Limb (tissue), 2 donors: Measurements from ENCODE around the gene TMOD1.
"Not testable (repeated sequence)": the region's sequence is repeated elsewhere in the genome, so short reads cannot be mapped to it uniquely, and the experiment has no call there.

Experiments
- DNase-seq, 2 donors: peaks; one replicate each; pipeline ENCODE4 v3.0.0-alpha.2; 2016; ENCODE audit errors: extremely low spot score in 2 of 2

TMOD1 gene

DNA sequence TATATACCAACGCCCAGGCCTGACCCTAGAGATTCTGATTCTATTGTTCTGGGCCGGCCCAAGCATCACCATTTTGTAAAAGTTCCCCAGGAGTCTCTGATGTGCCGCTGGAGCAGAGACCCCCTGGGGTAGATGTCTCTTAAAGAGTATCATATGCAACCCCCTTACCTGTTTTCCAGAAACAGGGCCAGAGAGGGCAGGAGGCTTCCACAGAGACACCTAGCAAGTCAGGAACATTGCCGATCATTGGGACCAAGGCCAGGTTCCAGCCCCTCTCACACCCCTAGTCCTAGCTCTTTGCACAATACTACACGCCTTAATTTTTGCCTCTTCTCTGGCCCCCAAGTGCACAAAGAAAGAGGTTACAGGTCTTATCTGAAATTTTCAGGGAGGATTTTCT lies 63.8 kb downstream of the TMOD1 start:
- no peak for DNase-seq

DNA sequence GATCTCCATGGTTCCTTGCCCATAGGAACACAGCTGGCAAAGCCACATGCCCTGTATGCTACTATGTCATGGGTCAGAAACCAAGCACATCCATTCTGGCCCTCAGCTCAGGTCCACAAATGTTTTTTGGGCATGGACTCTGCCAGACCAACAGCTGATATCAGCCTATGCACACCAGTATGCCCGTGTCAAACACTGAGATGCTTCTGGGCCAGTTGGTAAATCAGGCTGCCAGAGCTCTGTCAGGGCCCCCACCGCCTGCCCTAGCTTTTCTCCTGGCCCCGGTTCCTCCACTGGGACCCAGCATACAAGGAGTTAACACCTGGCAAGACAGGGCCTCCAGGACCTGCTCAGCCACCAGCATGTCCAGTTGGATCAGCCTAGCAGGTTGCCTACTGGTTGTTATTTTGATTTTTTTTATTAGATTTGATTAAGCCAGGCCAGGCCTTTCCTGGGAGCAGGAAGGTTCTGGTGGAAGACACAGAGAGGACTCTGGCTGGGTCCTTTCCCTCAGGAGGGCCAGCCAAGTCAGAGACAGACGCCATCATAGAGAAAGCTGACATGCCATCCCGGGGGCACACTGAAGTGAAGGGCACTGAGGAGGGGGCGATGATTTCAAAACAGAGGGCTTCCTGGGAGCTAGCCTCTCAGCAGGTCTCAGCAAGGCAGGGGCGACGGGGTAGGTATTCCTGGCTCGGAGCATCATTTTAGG lies 65.9 kb downstream of the TMOD1 start:
- no peak for DNase-seq

- no peak for DNase-seq
These were observed 66.4 kb downstream of the TMOD1 start for GRCh38 chr9:97567894-97568202.

DNA sequence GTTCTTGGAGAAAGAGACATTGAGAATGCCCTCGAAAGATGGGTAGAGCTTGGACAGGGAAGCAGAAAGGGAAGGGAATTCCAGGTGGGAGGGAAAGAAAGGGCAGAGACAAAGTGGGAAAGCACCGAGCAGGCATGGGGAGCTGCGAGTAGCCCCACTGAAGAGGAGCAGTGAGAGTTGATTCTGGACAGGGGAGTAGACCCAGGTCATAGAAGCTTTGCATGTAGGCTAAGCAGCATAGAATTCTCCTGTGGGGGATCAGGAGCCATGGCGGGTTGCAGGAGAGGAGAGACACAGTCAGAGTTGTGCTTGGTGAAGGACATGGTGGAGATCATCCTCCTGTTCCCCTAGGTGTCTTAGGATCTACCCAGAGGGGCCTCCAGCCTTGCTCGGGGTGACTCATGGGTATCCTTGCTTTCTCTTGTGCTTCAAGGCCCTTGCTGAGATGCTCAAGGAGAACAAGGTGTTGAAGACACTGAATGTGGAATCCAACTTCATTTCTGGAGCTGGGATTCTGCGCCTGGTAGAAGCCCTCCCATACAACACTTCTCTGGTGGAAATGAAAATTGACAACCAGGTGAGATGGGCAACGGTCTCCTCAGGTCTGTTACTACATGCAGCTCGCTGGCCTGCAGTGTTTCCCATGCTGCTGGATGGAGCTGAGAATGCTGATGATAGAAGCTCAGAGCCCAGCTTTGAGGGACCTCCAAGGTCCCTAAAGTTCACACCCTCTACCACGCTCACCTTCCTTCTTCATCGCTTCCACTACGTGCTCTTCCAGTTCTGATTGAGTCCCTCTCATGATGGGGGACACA lies 67.2 kb downstream of the TMOD1 start:
- DNase-seq = no peak

- no peak for DNase-seq
These were observed 69.4 kb downstream of the TMOD1 start for GRCh38 chr9:97570899-97571298.

GRCh38 chr9:97571664-97572063 lies 70.2 kb downstream of the TMOD1 start:
- no peak for DNase-seq

GRCh38 chr9:97572196-97572891 lies 70.9 kb downstream of the TMOD1 start:
- no peak for DNase-seq

- no peak for DNase-seq
These were observed 71.5 kb downstream of the TMOD1 start for GRCh38 chr9:97572892-97573365.

DNA sequence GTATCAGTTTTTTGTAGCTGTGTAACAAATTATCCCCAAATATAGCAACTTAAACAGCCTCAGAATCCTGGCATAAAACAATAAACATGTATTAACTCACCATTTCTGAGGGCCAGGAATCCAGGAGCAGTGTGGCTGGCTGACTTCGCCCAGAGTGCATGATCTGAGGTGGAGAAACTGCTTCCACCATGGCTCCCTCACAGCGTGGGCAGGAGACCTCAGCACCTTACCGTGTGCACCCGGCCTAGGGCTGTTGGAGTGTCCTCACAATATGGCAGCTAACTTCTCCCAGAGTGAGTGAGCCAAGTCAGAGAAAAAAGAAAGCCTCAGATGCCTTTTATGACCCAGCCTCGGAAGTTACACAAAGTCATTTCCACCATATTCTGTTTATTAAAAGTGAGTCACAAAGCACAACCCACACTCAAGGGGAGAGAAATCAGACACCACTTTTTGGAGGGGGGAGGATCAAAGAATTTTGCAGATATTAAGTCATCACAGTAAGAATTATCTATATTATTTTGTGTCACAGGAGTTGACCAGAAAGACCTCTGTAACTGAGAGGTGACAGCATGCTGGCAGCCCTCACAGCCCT lies 72.1 kb downstream of the TMOD1 start:
- no peak for DNase-seq

DNA sequence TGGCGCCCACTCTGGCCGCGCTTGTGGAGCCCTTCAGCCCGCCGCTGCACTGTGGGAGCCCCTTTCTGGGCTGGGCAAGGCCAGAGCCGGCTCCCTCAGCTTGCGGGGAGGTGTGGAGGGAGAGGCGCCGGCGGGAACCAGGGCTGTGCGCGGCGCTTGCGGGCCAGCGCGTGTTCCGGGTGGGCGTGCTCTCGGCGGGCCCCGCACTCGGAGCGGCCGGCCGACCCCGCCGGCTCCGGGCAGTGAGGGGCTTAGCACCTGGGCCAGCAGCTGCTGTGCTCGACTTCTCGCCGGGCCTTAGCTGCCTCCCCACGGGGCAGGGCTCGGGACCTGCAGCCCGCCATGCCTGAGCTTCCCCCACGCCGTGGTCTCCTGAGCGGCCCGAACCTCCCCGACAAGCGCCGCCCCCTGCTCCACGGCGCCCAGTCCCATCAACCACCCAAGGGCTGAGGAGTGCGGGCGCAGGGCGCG lies 72.7 kb downstream of the TMOD1 start:
- not testable (repeated sequence) for DNase-seq

- not testable (repeated sequence) for DNase-seq
These were observed 73.6 kb downstream of the TMOD1 start for GRCh38 chr9:97574921-97575672.

DNA sequence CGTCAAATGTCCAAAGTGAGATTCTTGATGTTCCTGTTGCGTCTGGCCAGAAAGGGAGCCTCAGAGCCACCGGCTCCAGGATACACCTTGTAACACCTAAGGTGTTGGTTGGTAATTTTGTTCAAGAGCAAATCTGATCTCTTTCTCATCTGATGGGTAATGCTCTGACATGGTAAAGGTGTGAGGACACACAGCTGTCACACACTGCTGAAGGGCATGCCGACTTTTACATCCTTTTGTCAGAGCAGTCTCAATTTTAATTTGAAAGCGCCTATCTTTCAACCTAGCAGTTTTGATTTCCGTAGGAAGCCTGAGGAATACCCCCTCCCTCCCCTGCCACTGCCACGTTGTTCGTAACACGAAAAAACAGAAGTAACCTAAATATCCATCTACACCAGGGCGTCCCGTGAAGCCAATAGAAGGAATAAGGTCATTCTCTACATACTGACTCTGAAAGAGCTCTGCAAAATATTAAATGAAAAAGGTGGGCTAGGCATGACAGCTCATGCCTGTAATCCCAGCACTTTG lies 74.3 kb downstream of the TMOD1 start:
- no peak for DNase-seq

- DNase-seq = no peak
These were observed 75.6 kb downstream of the TMOD1 start for GRCh38 chr9:97577051-97577450.

DNA sequence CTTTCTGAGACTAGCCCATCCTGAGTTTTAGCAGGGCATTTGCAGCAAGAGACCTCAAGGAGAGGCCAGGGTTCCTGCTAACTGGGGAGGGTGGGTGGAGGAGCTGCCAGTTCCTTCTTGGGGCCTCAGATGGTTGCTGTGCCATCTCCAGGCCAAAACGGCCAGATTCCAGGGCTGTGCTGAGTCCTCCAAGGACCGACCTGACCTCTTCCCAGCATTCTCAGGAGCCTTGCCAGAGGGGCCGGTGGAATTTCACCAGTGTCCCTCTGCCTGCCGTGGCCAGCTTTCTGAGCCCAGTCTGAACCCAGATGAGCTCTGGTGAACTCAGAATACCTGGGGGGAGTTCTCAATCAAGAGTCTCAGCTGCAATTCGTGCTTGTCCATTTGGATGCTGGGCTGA lies 77.4 kb downstream of the TMOD1 start:
- no peak for DNase-seq

- DNase-seq = no peak
These were observed 78.4 kb downstream of the TMOD1 start for GRCh38 chr9:97579914-97580313.

DNA sequence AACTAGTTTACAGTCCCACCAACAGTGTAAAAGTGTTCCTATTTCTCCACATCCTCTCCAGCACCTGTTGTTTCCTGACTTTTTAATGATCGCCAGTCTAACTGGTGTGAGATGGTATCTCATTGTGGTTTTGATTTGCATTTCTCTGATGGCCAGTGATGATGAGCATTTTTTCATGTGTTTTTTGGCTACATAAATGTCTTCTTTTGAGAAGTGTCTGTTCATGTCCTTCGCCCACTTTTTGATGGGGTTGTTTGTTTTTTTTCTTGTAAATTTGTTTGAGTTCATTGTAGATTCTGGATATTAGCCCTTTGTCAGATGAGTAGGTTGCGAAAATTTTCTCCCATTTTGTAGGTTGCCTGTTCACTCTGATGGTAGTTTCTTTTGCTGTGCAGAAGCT lies 80.1 kb downstream of the TMOD1 start:
- DNase-seq = not testable (repeated sequence)

GRCh38 chr9:97584778-97585177 lies 83.3 kb downstream of the TMOD1 start:
- DNase-seq = not testable (repeated sequence)

GRCh38 chr9:97586909-97587308 lies 85.4 kb downstream of the TMOD1 start:
- DNase-seq = not testable (repeated sequence)

GRCh38 chr9:97591535-97591934 lies 90.1 kb downstream of the TMOD1 start:
- DNase-seq = no peak

GRCh38 chr9:97592126-97592525 lies 90.7 kb downstream of the TMOD1 start:
- DNase-seq = no peak

- no peak for DNase-seq
These were observed 92.5 kb downstream of the TMOD1 start for GRCh38 chr9:97593960-97594359.
